Renal pelvis (tissue), 4 donors: Measurements from ENCODE around the gene FGF14. TPM values are rescaled to one million over a fixed set of nuclear protein-coding genes. Genes with fewer than 3 reads are reported as not detected.

ENCODE experiments used
- DNase-seq: peaks from one replicate; pipeline ENCODE4 v3.0.0-alpha.2; 2013
- polyA plus RNA-seq, 3 donors: library from polyadenylated mRNA; unstranded; fragments of 120-200 nt; gene quantifications; one replicate each; pipeline ENCODE4 v1.2.1, GENCODE V29; 2013; ENCODE audit not compliant: insufficient read length in 3 of 3

The FGF14 gene
- polyA plus RNA-seq, 3 donors = 0.55 to 0.94 (median 0.76) TPM

DNA sequence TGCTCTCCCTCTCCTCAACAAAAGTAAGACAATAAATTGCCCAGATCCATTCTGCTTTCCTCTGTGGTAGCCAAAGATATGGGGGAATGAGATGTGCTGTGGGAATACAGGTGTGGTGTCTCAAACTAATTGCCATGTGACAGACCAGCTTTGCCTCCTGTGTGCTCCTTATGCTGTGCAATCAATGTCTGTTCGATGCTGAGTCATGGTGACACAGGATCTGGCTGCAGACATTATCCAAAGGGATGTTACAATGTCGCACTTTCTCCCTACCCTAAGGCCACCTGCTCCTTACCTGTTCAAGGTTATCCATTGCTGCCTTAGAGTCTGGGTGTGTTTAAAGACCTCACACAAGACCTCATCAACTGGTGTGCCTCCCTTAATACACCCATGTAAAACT is 32.5 kb downstream of the FGF14 start:
- no peak for DNase-seq

DNA sequence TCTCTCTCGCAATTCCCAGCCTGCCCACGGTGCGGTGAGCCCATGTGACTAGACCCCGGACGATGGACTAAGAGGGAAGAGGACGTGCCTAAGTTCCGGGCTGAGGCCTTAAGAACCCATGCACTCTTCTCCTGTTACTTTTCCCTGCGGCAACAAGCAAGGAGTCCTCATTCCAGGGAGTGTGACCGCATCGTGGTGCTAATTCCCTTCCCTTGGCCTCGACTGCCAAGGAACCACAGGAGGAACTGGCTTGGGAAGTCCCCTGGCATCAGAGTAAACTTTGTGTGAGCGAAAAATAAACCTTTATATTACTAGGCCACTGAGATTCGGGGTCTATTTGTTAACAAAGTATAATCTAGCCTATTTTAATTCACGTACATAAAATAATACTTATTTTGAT is 34.0 kb downstream of the FGF14 start:
- no peak for DNase-seq

DNA sequence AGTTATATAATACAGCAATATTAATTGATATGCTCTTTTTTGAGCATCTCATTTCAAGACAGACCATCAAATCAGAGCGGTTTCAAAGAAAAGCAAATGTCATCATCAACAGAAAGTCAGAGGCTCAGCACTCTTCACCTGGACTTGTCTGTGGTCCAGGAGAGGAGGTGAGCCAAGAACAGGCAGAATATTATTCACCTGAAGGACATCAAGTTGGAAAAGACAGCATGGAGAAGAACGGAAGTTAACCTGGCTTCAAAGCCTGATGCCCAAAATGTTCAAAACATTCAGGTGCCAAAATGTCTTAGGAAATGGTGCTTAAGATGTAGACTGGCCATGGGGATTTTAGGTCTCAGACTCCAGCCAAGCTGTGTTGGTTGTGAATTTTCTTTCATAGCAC is 40.7 kb downstream of the FGF14 start:
- DNase-seq = no peak

DNA sequence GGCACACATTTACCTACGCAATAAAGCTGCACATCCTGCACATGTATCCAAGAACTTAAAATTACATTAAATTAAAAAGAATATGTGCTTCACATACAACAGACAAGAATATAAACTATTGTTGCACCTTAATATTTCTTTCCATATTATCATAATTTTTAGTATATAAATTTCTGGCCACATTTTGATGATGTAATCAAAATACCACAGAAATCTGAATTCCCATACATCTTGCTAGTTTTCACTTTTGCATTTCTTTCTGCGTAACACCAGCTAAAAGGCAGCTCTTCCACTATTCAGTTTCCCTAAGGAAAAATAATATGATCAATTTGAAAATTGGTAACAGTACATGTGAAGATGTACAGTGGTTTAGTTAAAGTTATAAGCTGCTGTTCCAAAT is 42.6 kb downstream of the FGF14 start:
- no peak for DNase-seq

DNA sequence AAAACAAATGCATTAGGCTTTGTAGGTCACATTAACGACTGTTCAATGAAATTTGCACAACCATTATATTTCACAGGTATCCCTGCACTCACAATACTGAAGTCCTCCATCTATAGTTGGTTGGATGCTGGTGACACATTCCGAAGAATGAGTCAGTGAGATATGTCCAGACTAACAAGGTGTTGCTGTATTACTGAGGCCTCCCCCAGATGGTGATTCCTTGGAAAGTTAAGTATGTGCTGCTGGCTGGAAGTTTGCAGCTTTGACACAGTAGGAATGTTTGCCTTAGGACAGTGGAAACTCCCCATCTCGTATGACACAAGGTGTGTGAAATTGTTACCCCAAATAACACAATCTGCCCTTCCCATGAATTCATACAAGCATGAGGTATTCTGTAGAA is 46.6 kb downstream of the FGF14 start:
- no peak for DNase-seq

DNA sequence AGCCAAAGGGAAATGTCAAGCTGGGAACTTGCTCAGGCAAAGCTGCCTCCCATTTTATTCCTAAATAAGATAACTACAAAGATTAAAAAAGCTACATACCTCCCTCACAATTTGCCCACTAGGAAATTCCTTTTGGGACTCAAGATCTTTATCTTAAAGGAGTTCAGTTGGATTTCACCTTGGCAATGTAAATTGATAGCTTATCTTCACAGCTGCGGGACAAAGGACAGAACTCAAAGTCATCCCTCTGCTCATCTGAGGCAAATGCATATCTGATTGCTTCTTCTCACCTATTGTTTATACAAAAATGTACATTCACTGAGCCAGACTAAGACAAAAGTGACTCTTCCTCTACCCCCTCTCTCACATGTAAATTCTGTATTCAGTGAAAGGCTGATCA is 47.8 kb downstream of the FGF14 start:
- no peak for DNase-seq

DNA sequence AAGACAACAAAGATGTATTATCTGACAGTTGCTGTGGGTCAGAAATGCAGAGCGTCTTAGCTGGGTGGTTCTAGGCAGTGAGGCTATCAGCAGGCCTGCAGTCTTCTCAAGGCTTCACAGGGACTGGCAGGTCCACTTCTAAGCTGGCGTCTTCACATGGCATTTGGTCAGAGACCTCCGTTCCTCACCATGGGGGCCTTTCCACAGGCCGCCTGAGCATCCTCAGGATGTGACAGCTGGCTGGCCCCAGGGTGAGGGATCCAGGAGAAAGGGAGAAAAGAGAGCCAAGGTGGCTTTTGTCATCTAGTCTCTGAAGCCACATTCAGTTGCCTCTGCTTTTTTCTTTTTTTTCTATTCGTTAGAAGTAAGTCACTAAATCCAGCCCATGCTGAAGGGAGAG is 50.3 kb downstream of the FGF14 start:
- DNase-seq = no peak

DNA sequence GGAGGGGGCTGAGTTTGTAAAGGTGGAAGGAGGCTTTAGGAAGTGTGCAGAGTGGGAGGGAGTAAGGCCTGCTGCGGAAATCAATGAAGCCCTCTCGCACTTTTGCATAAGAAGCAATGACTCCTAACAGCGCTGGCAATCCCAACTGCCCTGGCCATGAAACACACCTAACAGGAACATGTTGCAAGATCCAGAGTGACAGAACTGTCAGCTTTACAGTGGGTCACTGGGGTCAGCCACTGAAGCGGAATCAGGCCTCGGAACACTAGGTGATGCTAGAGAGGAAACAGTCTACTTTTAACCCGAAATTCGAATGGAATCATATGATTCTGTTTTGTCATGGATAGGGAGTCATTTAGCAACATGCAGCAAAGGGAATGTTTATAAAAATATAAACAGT is 54.4 kb downstream of the FGF14 start:
- no peak for DNase-seq

DNA sequence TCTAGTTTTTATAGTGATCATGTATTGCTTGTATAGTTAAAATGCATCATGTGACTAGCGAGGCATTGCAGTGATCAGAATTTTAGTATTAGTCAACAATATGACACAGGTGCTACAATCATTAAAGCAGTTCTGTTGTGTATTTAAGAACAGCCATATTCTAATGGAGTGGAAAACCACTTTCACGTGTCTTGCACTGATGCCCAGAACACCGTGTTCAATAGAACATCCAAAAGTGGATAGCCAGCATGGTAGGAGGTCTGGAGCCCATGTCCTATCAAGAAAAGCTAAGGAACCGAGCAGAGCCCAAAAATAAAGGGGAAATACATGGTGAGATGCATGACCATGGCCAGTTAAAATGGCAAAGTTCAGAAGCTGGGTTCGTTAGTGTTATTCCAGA is 55.1 kb downstream of the FGF14 start:
- no peak for DNase-seq

DNA sequence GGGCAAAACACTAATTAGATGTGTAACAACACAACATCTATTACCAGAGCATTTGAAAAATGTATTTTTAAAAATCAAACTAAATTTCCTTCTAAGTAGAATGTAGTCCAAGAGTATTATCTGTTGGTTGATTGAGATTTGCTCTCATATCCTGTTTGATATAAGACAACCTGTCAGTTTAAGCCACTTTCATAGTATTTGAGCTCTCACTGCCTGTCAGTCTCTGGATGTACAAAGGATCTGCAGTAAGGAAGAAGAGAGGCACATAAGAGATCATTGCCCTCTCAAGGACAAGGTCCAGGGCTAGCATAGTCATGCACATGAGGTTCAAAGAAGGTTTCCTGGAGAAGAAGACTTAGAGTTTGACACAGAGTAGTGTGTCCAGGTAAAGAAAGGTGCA is 57.4 kb downstream of the FGF14 start:
- DNase-seq = no peak

DNA sequence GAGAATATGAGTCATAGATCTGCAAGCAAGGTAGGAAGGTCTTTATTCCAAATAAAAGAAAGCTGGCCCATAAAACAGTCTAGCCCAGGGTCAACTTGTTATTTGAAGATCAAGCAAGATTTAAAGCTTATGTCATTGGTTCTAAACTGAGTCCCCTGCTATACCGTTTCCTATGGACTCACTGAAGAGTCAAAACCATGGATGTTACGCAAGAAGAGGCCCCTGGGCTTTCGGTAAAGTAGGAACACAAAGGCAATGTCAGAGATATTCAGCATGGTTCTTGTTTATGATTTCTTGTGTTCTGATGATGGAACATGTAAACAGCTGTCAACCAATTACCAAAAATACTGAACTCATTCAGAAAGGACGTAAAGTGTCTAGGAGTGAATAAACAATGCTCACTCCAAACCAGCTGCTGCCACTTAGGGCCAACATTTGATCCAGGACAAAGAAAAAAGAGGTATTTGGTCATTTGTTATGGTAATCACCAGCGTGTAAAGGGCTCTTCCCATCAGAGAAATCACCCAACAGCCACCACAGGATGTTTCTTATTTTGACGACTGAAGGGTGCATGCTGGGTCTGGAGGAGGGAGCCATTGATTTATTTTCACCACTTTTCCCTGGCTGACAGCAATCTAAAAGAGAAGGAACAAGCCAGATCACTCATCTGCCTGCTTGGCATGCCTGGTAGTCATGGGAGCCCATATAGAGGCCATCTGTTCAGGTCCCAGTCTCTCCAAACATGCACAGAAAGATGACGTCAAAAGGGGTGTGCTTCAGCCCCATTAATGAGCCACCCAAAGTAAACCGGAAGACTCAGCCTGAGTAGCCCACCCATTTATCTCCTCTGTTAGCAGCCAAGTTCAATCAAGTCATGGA is 68.3 kb downstream of the FGF14 start:
- DNase-seq = no peak

DNA sequence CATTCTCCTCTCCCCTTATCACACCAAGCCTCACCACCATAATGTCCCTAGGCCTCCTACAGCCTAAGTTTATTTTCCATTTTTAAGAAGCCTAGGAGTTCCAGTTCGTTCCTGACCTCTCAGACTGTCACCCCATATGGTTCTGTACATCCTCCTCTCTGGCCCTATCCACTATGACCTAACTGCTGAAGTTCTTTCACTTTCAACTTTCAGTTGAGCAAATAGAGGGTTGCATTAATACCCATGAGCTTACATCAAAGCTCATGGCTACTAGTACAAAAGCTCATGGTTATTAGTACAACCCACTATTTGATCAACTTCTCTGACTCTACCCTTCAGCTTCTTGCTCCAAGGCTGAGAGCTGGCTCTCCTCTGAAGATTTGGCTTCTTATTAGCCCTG is 72.9 kb downstream of the FGF14 start:
- no peak for DNase-seq

DNA sequence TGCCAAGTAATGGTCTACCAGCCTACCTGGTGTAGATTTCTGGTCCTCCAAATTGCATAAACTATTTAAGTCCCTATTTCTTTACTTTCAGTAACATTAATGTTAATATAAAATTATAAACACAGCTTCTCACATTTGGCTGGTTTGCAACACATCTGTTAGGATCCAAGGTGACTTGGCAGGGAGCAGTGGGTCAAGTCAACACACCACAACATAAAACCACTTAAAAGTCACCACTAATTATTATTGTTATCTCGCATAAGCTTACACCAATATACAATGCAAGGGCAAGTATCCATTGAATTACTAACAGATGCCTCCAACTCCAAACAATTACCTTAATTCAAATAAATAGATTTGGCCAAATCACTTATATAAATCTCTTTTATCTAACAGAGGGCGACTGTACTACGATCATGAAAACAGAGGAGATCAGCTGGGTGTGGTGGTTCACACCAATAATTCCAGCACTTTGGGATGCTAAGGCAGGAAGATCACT is 74.7 kb downstream of the FGF14 start:
- DNase-seq = no peak

DNA sequence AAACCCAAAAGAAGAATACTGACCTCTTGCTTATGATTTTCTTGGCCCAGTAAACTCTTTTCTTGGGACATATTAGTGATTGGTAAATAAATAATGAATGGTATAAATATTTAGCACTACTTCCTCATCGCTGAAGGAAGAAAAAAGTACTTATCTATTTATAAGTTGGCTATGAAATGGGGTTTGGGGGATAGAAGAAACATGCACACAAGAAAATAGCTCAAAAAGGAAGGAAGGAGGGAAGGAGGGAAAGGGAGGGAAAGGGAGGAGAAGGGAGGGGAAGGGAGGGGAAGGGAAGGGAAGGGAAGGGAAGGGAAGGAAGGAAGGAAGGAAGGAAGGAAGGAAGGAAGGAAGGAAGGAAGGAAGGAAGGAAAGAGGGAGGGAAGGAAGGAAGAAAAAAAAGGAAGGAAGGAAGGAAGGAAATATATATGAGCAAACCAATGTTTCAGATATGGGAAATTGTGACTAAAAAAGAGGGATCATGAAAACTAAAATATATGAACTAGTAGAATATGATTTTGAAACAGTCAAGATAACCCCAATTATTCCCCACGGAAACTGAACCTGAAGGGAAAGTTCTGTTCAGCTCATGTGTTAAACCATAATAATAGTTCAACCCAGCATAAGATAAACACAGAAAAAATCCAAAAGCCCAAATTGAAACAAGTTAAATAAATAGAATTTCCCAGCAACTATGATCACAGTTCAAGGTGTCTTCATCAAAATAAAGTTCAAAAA is 75.3 kb downstream of the FGF14 start:
- DNase-seq = no peak

DNA sequence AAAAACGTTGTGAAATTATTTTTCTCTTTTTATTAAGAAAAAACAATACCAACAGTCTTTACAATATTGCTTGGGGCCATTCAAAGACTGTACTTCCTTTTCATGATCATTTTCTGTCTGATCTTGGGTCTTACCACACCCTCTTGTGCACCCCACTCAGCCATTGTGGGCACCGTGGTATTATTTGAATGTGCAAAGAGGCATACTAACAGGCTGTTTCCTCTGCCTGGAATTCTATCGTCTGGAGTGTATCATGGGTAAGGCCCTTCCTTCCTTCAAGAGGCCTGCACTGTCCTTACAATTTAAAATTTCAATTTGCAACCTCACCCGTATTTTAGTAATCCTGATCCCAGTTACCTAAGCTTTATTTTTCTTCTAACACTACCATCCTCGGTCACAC is 76.5 kb downstream of the FGF14 start:
- DNase-seq = no peak

DNA sequence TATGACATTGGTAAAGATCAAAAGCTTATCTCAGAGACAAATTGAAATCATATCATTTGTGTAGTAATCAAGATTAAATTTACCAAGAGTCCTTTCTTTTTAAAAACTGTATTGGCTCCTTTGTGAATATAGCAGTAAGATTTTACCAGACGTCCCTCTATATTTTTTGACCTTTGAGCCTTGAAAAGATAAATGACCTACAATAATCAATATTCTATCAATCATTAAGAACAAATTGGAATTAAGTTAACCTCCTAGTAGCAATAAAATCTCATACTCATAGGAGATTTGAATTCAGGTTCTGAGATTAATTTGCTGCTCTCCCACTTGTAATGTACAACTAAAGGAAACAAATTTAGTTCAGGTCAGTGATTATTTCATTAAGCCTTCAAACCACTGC is 78.3 kb downstream of the FGF14 start:
- no peak for DNase-seq

DNA sequence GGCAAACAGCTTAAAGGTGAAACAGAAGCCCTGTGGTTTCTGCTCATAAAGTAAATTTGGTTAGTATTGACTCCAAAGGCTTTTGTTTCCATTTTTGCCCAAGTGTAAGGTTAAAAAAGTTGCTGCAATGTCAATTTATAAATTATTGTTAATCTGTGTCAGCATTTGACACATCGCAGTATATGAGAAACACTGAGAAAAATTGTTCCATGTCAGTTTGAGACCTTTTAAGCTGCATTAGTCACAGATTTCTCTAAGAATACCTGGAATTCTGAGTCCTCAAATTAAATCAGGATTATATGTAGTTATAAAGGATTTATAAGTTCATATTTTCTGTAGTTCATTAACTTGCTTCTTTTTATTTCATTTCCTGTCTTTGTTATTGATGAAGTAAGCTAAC is 78.8 kb downstream of the FGF14 start:
- no peak for DNase-seq

DNA sequence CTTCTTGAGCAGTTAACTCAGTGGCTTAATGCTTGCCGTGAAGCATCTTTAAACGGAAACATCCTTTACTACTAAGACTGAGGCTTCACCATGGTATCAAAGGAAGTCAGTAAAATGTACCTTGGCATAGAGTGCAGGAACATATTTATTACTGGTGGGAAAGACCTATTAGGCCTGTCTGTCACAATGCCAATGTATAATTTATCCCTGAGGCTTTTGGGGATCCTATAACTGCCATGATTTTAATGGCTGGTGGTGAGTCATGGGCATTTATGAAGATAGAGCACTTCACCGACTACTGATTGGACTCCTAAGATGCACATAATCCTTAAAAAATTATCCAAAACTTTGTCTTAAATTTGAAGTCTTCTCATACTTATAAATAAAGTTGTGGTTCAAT is 79.6 kb downstream of the FGF14 start:
- no peak for DNase-seq

DNA sequence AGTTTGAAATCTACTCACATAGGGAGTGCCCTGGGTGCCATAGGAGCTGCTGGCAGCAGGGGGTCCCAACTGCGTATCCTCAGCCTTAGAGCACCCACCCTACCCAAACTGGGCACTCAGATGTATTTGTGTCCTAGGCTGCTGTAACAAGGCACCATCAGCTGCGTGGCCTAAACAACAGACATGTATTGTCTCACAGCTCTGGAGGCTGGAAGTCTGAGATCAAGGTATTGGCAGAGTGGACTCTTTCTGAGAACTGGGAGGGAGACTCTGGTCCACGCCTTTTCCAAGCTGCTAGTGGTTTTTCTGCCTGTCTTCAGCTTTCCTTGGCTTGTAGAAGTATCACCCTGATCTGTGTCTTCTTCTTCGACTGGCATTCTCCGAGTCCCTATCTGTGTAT is 83.6 kb downstream of the FGF14 start:
- no peak for DNase-seq

DNA sequence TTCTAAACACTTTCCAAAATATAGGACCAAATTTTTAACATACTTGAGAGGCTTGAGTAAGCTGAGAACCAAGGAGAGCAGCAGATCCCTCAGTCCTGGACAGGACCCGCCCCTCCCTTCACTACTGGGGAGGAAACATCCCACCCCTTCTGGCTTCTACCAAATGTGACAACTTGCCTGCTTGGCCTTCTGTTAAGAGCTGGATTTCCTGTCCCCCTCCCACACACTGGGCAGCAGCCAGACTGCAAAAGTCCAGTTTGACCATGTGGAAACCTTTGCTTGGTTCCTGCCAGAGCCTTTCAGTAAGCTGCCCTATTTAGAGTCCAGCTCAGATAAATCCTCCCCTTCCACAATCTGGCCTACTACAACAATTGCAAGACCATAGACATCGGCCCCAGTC is 84.3 kb downstream of the FGF14 start:
- DNase-seq = peak; percentile 58

DNA sequence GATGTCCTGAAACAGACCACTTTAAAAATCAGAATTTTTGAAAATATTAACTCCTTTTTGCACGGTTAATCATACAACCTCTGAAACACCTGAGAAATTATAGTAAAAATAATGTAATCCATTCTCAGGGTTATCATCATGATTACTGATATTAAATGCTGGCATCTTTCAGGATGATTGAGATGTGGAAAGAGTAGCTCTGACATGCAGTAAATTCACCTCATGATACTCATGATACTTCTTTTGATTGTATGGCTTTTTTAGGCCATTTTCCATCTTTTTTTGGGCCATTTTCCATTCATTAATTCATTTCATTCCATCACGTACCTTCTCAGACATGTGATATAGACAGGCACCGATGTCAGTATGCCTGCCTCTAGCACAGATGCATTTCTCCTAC is 85.1 kb downstream of the FGF14 start:
- DNase-seq = no peak

DNA sequence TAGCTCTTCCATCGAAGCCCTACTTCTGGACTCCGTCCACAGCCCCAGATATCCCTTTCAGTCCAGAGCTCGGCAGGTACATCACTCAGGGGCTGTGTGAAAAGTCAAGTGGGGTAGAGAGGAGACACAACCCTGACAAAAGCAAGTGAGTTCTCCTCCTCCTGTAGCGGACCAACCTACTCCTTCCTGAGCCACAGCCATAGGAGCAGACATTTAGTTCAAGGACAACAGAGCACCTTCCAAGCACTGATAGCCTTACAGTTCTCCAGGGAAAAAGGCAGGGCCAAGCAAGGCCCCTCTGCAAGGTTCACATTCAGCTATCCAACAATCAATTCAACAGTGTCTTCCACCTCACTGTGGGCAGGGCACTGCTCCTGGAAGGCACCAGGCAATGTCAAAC is 89.0 kb downstream of the FGF14 start:
- no peak for DNase-seq

DNA sequence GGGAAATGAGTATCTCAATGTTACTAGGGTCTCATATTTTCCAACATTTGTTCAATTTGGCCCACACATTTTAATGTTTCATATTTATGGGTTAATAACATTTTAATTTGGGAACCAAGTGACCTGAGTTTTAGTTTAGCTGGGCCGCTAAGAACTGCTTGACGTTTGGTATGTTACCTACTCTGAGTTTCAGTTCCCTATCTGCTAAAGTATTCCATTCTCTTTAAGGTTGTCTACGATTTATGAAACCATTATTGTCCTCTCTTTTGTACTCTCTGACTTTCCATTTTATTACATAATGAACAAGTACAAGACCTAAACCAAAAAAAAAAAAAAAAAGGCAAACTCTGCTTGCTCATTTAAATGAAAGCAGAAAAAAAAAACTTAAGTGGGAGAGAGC is 89.9 kb downstream of the FGF14 start:
- DNase-seq = no peak

DNA sequence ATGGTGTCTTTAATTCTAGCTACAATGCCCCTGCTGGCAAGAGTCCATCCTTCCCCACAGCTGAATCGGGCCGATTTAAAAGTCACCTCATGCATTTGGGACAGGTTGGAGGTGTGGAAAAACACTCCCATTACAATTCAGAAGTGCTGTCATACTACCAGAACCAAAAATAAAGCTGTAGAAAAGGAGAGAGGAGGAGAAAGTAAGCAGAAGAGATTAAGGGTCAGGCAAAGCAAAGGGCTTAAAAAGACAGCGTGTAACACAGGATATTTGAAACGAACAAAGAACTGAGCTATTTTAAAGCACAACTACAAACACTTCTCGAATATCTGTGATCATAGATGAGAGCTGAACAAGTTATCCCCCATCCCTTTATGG is 90.4 kb downstream of the FGF14 start:
- DNase-seq = no peak
